Common myeloid progenitor, CD34-positive (primary cell): ENCODE measurements around the gene PMIS2.

Source experiments
- CTCF ChIA-PET: fragments of 350-600 bp; sonication (Branson Sonifier 250); formaldehyde crosslinking; loops from one replicate; lab custom pipeline; 2021; ENCODE audit warnings: antibody characterized with exemption; lab: Charles Lee
- POLR2A ChIA-PET: fragments of 350-600 bp; sonication (Branson Sonifier 250); formaldehyde crosslinking; loops from one replicate; lab custom pipeline; 2021; ENCODE audit warnings: antibody characterized with exemption; lab: Charles Lee
- DNase-seq, 3 donors: peaks; one replicate each; pipeline versions ENCODE4 v3.0.0 to v3.0.0-alpha.2; 2013
- H3K27ac ChIP-seq, 2 experiments: 1 replicate in 1 of 2; 2 replicates in 1 of 2; pipeline ENCODE4 v1.7.0; 2013; ENCODE audit warnings: inconsistent platforms in 2 of 2, low read length in 2 of 2, mild to moderate bottlenecking in 2 of 2, low read depth in 1 of 2, moderate library complexity in 1 of 2; ENCODE audit not compliant: severe bottlenecking in 2 of 2, insufficient read depth in 1 of 2, poor library complexity in 1 of 2
- H3K27me3 ChIP-seq, 5 experiments: replicated peaks in 2 of 5; 1 replicate in 3 of 5; 2 replicates in 2 of 5; pipeline versions ENCODE4 v1.6.1 to v1.7.0; 2013; ENCODE audit warnings: low read length in 4 of 5, mild to moderate bottlenecking in 2 of 5, moderate library complexity in 2 of 5, inconsistent platforms in 1 of 5; ENCODE audit not compliant: insufficient read depth in 5 of 5, control insufficient read depth in 4 of 5
- H3K36me3 ChIP-seq, 4 experiments: 1 replicate in 2 of 4; 2 replicates in 2 of 4; pipeline versions ENCODE4 v1.6.1 to v1.7.0; 2013; ENCODE audit warnings: low read length in 3 of 4, control low read depth in 1 of 4, mild to moderate bottlenecking in 1 of 4; ENCODE audit not compliant: control insufficient read depth in 4 of 4, insufficient read depth in 4 of 4
- H3K4me1 ChIP-seq, 4 experiments: 1 replicate in 3 of 4; 2 replicates in 1 of 4; pipeline versions ENCODE4 v1.6.1 to v1.7.1; 2013; ENCODE audit warnings: low read length in 3 of 4, mild to moderate bottlenecking in 3 of 4, control low read depth in 1 of 4, inconsistent platforms in 1 of 4, moderate library complexity in 1 of 4; ENCODE audit not compliant: control insufficient read depth in 4 of 4, insufficient read depth in 4 of 4; ENCODE audit errors: control extremely low read depth in 1 of 4
- H3K4me3 ChIP-seq, 7 experiments: 1 replicate in 4 of 7; 2 replicates in 3 of 7; pipeline versions ENCODE4 v1.5.1 to v1.7.0; 2013; ENCODE audit warnings: mild to moderate bottlenecking in 7 of 7, low read length in 6 of 7, moderate library complexity in 6 of 7, inconsistent platforms in 2 of 7, low read depth in 2 of 7, control low read depth in 1 of 7; ENCODE audit not compliant: insufficient read depth in 4 of 7, control insufficient read depth in 1 of 7; ENCODE audit errors: extremely low read depth in 1 of 7
- H3K9me3 ChIP-seq, 5 experiments: 1 replicate in 4 of 5; 2 replicates in 1 of 5; pipeline versions ENCODE4 v1.6.1 to v1.7.1; 2013; ENCODE audit warnings: low read length in 4 of 5, mild to moderate bottlenecking in 2 of 5, inconsistent platforms in 1 of 5, low read depth in 1 of 5, moderate library complexity in 1 of 5; ENCODE audit not compliant: control insufficient read depth in 4 of 5, insufficient read depth in 2 of 5; ENCODE audit errors: control extremely low read depth in 1 of 5
- WGBS: methylation state at CpG from one replicate; pipeline ENCODE4 v1.1.5; 2013; ENCODE audit not compliant: insufficient coverage; 5-methylcytosine and 5-hydroxymethylcytosine counted together

The PMIS2 gene

DNA sequence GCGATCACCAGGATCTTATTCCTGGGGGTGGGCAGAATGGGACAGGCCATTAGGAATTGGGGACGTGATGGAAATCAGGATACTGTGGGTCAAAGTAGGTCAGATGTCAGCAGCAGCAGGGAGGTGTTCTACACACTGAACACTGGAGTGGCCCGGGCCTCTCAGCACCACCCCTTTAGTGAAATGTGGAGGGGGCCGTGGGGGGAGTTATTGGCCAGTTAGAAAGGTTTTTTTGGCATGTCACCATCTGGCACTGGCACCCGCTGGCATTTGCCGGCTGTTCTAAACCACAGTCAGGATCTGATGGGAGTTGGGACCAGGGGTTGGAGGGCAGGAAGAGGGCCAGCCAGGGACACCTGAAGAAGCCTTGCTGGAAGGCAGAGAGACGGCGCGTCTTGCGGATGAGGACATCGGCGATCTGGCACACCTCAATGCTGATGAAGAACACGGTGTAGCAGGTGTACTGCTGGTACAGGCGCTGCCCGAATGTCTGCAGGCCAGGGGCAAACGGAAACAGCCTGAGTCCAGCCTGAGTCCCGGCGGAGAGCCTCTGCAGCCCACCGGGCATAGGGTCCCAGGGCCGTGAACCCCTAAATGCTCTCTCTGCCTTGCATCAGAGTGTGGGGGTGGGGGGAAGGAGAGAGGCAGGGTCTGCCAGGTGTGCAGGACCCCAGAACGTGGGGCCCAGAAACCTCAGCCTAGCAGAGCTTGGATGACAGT lies 34.7 kb upstream of the PMIS2 start:
- H3K27ac ChIP-seq: no peak overlapping the region
- no peaks in the 10 kb centered on the region for H3K9me3 ChIP-seq
- WGBS: 97% methylated on average over 20 of the region's 21 CpGs
- peaks cover 0 to 16% (median 0%) of the 10 kb centered on the region in 4 experiments for H3K36me3 ChIP-seq
- CTCF ChIA-PET: interaction anchor here (1.0 to 3.7 kb wide), 3 partner anchors 12 to 41 kb away, joined by 3 to 19 read pairs (median 3); partner anchors contain the start of gene ATP4A
- H3K4me1 ChIP-seq: peaks cover 0 to 7% (median 5%) of the 10 kb centered on the region in 4 experiments
- H3K4me3 ChIP-seq: no peak overlapping the region
- H3K27me3 ChIP-seq: peaks cover 0 to 8% (median 0%) of the 10 kb centered on the region in 5 experiments
- POLR2A ChIA-PET: no interaction called here
- no peak for DNase-seq

- peaks cover 0 to 7% (median 2%) of the 10 kb centered on the region in 4 experiments for H3K4me1 ChIP-seq
- 89% methylated on average over 9 of the region's 13 CpGs for WGBS
- ChIA-PET CTCF (interaction anchor here (1.0 to 1.4 kb wide), 2 partner anchors 13 to 42 kb away, joined by 3 read pairs; no protein-coding TSS in a partner anchor), POLR2A (no interaction called here)
- H3K9me3 ChIP-seq: no peaks in the 10 kb centered on the region
- peaks cover 0 to 17% (median 8%) of the 10 kb centered on the region in 5 experiments for H3K27me3 ChIP-seq
- DNase-seq: no peak
- H3K27ac ChIP-seq: no peak overlapping the region
- H3K4me3 ChIP-seq: no peak overlapping the region
- peaks cover 0 to 6% (median 0%) of the 10 kb centered on the region in 4 experiments for H3K36me3 ChIP-seq
Measured at GRCh38 chr19:35552534-35553384, 33.2 kb upstream of the PMIS2 start.

GRCh38 chr19:35553385-35554000 lies 32.5 kb upstream of the PMIS2 start:
- 86% methylated on average over 13 of the region's 14 CpGs for WGBS
- no peak overlapping the region for H3K4me3 ChIP-seq
- H3K36me3 ChIP-seq: peaks cover 0 to 6% (median 0%) of the 10 kb centered on the region in 4 experiments
- H3K27me3 ChIP-seq: peaks cover 0 to 22% (median 10%) of the 10 kb centered on the region in 5 experiments
- no peak for DNase-seq
- POLR2A ChIA-PET: no interaction called here
- H3K9me3 ChIP-seq: no peaks in the 10 kb centered on the region
- CTCF ChIA-PET: no interaction called here
- no peak overlapping the region for H3K27ac ChIP-seq
- peaks cover 0 to 14% (median 8%) of the 10 kb centered on the region in 4 experiments for H3K4me1 ChIP-seq

DNA sequence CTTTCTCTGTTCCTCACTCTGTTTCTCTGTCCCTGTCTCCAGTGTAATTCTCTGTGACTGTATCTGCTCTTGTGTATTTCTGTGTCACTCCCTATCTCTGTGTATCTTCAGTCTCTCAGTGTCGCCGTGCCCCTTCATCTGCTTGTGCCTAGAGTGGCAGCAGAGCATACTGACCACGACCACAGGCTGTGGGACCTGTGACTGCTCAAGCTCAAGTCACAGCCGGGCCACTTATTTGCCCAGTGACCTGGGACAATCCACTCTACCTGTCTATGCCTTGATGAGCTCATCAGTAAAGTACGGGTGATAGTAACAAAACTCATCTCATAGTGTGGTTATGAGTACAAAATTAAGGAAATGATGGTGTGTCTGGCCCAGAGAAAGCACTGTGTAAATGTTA lies 31.9 kb upstream of the PMIS2 start:
- Histone ChIP-seq H3K9me3 (no peaks in the 10 kb centered on the region), H3K36me3 (peaks cover 0 to 6% (median 0%) of the 10 kb centered on the region in 4 experiments), H3K27me3 (peaks cover 0 to 28% (median 15%) of the 10 kb centered on the region in 5 experiments), H3K27ac (no peak overlapping the region), H3K4me3 (no peak overlapping the region), H3K4me1 (peaks cover 0 to 15% (median 9%) of the 10 kb centered on the region in 4 experiments)
- WGBS: 91% methylated on average over 4 of the region's 5 CpGs
- ChIA-PET CTCF (no interaction called here), POLR2A (no interaction called here)
- DNase-seq: no peak

GRCh38 chr19:35555301-35556005 lies 30.5 kb upstream of the PMIS2 start:
- peaks cover 0 to 3% (median 0%) of the 10 kb centered on the region in 4 experiments for H3K36me3 ChIP-seq
- POLR2A ChIA-PET: no interaction called here
- H3K4me3 ChIP-seq: no peak overlapping the region
- no peak overlapping the region for H3K27ac ChIP-seq
- peaks cover 0 to 42% (median 19%) of the 10 kb centered on the region in 5 experiments for H3K27me3 ChIP-seq
- CTCF ChIA-PET: interaction anchor here (1.5 to 2.3 kb wide), 3 partner anchors 13 to 45 kb away, joined by 4 to 8 read pairs (median 7); no protein-coding TSS in a partner anchor
- no peak for DNase-seq
- no peaks in the 10 kb centered on the region for H3K9me3 ChIP-seq
- H3K4me1 ChIP-seq: peaks cover 0 to 14% (median 9%) of the 10 kb centered on the region in 4 experiments
- WGBS: 92% methylated on average over 18 of the region's 30 CpGs

DNA sequence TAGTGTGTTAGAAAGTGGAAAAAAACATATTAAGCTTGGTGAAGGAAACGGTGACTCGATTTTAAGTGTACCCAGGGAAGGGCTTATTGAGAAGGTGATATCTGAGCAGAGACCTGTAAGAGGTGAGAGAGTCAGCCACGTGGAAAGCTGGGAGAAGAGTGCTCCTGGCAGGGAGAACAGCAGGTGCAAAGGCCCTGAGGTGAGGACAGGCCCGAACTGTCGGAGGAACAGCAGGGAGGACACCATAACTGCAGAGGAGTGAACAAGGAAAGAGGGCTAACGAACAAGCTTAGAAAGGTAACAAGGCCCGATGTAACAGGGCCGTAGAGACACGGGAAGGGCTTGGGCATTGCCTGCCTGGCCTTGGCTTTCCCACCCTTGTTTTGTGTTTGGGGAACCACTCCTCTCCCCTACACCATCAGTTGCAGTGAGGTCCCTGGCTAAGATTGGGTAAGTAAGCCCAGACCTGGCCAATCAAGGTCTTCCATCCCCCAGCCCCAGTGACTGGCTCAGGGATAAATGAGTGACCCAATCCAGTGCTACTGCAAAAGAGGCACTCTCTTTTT lies 29.9 kb upstream of the PMIS2 start:
- Histone ChIP-seq H3K9me3 (no peaks in the 10 kb centered on the region), H3K4me3 (no peak overlapping the region), H3K27me3 (peaks cover 0 to 48% (median 23%) of the 10 kb centered on the region in 5 experiments), H3K36me3 (no peaks in the 10 kb centered on the region), H3K27ac (no peak overlapping the region), H3K4me1 (peaks cover 0 to 14% (median 9%) of the 10 kb centered on the region in 4 experiments)
- DNase-seq: no peak
- ChIA-PET POLR2A (no interaction called here), CTCF (interaction anchor here (0.6 to 2.3 kb wide), 5 partner anchors 14 to 92 kb away, joined by 4 to 8 read pairs (median 4); partner anchors contain the start of gene COX6B1)
- WGBS: 95% methylated on average over 6 of the region's 9 CpGs
